CD4-positive, alpha-beta T cell treated with Interleukin-6 at 100 ng/mL for 8 hours (primary cell): ENCODE data around the gene YIF1A.
"Not testable (repeated sequence)": the region's sequence is repeated elsewhere in the genome, so short reads cannot be mapped to it uniquely, and the experiment has no call there.

Source experiments
- DNase-seq: peaks from one replicate; pipeline ENCODE4 v3.0.0-alpha.2; 2020; ENCODE audit warnings: mixed read lengths, low spot score

The YIF1A gene

DNA sequence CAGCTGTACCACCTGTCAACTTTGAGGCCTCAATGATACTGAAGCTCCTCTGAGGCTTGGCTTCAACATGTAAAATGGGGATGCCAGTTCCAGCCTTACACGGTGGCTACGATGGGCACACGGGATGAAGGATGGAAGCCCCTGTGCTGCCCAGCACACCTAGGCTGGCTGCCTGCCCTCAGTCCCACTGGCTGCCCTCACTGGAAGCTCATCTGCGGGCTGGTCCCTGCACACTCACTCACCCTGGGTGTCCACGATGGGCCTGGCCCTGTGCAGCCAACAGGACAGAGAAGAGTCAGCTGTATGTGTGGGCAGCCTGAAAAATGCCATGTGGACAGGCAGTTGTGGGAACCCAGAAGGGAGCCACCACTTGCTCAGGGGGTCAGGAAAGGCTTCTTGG is 2.2 kb downstream of the YIF1A start:
- no peak for DNase-seq

DNA sequence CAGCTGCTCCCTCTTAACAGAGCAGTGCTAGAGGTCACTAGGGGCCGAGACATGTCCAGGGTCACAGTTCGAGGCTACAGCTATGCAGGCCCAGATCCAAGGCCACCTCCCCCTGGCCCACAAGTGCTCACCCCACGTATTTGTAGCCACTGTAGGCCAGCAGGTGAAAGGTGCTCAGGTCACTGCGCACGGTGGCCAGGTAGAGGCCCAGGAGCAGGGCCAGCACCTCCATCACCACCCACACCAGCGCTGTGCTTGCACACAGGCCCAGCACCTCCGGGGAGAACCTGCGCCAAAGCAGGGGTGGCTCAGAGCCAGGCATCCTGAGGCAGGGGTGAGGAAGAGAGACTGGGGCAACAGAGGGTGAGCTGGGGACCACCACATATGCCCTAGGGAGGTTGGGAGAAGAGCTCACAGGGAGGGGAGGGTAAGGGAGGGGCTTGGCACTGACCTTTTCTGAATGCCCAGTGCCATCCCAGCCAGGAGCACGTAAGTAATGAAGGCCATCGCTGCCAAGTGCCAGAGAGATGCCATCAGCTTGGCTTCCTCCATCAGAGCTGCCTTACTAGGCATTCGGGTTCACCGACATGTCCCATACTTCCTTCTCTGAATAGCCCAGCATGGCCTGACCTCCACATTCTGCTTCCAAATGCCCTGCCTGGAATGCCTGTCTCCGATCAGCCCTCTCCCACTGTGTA is 3.5 kb downstream of the YIF1A start:
- no peak for DNase-seq

DNA sequence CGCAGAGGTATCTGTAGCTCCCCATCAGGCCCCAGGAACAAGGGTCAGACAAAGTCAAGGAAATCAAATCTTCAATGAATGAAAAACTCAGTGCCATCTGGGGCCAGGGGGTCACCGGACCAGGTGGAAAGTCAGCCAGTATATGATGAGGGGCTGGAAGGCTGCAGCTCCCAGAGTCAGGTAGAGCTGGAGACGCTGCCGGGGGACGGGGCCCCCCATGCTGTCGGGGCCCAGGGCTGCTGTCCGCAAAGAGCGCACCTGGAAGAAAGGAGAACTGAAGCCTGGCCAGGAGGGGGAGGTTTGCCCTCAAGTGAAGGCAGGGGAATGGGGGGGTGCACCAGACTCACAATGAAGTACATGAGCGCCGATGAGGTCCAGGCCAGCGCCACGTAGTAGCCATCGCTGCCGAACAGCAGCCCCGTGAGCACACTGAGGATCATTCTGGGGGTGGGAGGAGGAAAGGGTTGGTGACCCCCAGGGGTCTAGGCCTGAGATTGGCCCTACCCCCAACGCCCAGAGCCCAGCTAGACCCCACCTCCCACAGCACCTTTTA is 4.3 kb downstream of the YIF1A start:
- no peak for DNase-seq

DNA sequence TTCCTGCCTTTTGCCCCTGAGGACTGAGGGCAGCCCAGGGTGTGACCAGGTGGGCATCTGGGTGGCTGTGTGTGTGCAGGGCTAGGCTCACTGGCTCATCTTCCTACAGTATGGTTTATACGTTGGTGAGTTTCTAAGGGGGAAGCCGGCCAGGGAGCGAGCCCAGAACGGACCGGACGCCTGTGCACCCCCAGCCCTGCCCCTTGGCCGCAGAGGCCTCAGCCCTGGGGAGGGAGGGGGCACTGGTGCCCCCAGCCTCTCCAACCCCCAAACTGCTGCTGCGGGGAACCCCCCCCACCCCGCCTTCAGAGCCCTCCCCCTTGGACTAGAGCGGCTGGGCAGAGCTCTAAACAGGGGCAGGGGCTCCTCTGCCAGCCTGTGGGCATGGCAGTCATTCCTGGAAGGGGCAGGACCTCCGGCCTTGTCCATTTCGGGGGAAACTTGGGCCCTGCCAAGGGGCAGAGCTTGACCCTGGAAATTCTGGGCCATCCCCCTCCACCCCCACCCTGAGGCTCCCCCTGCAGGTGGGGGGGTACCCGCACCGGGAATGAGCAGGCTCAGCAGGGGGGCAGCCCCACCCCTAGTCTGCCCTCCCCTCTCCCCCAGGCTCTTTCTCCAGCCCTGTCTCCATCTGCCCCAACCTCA is 5.4 kb downstream of the YIF1A start:
- DNase-seq, result no peak

DNA sequence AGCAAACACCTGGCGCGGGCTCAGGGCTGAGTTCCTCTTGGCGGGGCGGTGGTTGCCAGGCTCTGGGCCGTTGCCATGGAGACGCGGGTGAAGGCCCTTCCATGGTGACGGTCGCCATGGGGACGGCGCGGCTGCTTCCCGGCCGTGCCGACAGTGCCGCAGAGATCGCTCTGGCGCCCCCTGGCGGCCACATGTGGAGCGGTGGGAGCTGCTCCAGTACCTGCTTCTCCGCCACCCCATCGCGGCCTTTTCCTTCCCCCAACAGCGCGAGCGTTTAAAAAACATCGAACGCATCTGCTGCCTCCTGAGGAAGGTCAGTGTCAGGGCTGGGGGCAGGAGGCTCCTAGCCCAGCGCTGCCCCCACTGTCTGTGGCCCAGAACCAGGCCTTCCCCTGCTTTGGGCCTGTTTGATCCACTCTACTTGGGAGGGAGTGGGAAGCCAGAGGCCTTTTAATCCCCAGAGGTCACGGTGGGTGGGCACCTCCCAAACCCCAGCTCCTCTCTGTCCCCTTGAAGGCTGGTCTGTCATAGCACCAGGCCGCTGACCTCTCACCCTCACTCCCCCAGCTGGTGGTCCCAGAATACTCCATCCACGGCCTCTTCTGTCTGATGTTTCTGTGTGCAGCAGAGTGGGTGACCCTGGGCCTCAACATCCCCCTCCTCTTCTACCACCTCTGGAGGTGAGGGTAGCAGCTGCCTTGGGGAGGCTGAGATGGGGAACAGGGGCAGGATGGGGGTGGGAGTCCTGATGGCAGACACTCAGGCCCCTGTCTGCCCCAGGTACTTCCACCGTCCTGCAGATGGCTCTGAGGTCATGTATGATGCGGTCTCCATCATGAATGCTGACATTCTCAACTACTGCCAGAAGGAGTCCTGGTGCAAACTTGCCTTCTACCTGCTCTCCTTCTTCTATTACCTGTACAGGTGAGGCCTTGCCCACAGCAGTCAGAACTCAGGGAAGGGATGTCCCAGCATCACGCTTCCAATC is 6.2 kb downstream of the YIF1A start:
- DNase-seq, result peak; percentile 99

DNA sequence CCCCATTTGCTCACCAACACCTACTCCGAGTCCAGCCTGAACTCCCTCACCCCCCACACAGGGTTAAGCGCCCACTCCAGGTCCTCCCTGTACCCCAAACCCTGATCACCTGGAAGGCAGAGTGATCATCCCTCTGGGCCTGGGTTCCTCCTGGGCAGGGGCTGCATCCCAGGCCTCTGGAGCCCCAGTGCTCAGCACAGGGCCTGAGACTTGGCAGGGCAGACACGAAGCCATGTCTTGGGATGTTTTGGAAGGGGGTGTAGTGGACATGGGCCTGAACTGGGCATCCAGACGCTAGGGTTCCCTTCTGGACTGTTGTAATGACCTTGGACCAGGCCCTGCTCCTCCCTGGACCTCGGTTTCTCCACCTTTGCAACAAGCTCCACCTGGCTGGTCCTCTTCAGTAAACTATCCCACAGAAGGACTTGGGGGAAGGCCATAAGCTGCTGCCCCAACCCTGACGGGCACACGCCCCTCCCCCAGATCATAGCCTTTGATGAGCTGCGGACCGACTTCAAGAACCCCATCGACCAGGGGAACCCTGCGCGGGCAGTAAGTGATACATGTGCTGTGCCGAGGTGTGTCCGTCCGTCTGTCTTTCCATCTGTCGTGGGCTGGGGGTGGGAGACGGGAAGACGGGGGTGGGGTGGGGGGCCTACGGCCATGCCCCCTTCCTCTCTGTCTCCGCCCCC is 7.0 kb downstream of the YIF1A start:
- DNase-seq, result no peak

DNA sequence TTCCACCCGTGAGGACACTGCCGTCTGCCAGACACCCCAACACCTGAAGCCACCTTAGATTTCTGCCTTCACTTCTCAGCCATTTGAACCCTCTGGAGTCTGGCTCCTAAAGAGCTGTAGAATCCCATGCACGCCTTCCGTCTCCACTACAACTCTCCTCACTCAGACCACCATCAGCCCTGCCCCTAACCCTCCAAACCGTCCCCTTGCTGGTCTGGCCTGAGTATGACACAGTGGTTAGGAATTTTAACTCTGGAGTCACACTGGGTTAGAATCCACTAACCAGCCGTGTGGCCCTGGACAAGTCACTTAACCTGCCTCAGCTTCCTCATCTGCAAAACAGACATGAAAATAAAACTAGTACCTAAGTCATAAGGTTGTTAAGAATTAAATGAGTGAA is 7.9 kb downstream of the YIF1A start:
- no peak for DNase-seq

DNA sequence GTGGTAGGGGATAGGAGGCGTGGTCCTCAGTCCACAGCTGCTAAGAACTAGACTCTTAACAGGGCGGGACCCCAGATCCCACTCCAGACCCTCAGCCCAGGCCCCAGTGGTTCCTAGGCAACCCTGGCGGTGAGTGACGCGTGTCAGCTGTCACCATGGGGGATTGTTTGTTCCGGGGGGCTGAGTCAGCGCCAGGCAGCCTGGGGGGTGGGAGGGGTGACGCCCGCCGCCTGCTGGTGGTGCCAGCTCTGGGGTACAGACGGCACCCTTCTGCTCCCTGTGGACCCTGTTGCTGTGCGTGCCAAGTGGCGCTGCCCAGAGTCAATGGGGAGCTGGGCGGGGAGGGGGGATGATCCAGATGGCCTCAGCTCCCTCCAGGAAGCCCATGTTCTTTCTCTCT is 8.5 kb downstream of the YIF1A start:
- DNase-seq, result no peak

DNA sequence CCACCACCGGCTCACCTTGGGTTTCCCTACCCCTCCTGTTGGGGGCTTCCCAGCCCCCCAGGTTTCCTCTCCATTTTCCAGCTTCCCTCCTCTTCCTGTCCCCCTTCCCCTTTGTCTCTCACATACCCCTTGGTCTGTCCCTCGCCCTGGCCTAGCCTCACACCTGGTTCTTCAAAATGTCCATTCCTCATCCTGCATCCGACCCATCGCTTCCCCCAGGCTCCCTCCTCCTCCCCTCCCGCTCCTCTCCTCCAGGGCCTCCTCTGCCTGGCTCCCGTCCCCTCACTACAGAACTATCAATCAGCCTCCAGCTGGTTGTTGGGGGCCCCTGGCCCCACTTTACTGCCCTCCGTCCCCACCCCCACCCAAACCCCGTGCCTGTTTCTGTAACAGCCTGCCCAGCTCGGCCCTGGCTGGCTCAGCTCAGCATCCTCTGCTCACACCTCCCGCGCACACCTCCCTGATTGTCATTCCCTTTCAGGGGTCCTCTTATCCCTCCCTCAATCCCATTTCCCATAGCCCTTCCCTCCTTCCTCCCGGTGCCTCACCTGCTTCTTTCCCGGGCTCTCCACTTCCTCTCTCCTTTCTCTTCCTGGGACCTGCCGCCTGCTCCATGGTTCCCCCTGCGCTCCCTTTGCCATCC is 9.7 kb downstream of the YIF1A start:
- no peak for DNase-seq

DNA sequence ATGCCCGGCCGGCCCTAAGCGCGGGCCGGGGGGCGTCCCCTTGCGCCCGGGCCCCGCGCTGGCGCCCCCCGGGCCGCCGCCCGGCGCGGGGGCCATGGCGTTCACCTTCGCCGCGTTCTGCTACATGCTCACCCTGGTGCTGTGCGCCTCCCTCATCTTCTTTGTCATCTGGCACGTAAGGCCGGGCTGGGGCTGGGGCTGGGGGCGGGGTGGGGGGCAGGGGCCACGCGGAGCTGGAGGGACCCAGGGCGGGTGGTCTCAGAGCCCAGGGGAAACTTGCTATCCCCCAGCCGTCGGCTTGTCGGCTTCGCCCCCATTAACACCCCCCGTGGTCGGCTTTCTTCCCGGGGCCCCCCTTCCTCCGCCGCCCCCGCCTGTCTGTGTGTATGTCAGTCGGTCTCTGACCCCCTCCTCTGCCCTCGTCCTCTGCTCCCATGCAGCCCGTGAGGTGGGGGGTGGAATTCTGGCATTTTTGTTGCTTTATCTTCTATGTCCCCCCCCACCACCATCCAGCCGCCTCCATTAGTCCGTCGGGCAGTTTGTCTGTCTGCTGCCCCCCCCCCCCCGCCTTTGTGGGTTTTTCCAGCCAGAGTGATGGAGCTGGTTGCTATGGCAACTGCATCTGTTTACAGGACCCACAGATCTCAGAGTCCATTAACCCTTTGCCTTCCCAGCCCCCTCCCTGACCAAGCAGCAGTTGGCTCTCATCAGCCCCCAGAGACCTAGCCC is 10.4 kb downstream of the YIF1A start:
- no peak for DNase-seq

DNA sequence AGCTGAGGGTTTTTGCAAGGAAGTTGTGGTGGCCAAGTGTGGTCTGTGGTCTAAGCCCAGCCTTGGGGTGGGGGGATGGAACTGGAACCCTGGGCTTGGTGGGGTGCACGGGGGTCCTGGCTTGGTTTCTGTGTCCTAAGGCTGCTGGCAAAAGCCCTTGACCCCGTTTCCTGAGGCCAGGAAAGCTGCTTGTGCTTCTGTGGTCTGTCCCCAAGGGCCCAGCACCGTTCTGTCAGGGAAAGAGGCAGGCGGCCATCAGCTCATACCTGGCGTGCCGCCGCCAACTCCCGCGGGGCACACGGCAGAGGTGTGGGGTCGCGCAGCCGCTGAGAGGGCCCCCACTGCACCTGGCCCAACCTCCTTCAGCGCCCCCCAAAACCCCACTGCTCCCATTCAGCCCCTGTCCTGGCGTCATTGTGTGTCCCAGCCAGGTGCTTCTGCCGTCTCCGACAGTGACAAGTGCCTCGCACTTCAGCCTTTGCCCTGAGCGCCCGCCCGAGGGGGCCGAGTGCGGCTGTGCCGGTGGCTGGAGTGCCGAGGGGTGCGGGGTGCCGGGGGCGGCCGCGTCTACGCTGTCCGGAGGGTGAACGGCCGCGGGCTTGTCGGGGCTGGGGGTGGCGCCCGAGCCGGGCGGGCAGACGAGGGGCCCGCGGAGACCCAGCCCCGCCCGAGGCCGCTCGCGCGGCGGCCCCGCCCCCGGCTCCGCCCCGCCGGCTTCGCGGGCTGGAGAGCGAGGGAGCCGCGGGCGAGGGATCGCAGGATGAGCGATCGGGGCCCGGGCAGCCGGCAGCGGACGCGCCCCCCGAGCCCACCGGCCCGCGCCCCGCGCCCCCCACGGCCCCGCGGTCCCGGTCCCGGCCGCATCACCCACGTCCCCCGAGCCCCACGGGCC is 11.2 kb downstream of the YIF1A start, which contains the start of gene CNIH2:
CNIH2 (plus strand) TSS at position 705 of the 892 bp plus-strand sequence. CDS start 282 bp downstream, outside the sequence.
- peak; percentile 40 for DNase-seq

DNA sequence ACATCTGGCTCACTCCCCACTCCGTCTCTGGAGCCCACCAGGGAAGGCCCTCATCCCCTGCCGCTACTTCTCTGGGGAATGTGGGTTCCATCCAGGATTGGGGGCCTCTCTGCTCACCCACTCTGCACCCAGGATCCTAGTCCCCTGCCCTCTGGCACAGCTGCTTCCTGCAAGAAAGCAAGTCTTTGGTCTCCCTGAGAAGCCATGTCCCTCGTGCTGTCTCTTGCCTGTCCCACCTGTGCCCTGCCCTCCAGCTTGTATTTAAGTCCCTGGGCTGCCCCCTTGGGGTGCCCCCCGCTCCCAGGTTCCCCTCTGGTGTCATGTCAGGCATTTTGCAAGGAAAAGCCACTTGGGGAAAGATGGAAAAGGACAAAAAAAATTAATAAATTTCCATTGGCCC is 11.9 kb downstream of the YIF1A start:
- DNase-seq, result not testable (repeated sequence)

DNA sequence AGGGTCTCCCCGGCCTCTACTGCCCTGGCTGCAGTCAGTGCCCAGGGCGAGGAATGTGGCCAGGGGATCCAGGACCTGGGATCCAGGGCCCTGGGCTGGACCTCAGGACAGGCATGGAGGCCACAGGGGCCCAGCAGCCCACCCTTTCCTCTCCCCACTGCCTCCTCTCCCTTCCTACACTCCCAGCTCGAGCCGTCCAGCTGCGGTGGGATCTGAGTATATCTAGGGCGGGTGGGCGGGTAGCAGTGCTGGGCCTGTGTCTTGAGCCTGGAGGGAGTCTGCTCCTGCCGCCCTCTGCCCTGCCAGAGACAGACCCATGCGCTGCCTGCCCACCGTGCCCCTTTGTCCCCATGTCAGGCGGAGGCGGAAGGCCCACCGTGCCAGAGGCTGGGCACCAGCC is 12.3 kb downstream of the YIF1A start:
- DNase-seq, result not testable (repeated sequence)

DNA sequence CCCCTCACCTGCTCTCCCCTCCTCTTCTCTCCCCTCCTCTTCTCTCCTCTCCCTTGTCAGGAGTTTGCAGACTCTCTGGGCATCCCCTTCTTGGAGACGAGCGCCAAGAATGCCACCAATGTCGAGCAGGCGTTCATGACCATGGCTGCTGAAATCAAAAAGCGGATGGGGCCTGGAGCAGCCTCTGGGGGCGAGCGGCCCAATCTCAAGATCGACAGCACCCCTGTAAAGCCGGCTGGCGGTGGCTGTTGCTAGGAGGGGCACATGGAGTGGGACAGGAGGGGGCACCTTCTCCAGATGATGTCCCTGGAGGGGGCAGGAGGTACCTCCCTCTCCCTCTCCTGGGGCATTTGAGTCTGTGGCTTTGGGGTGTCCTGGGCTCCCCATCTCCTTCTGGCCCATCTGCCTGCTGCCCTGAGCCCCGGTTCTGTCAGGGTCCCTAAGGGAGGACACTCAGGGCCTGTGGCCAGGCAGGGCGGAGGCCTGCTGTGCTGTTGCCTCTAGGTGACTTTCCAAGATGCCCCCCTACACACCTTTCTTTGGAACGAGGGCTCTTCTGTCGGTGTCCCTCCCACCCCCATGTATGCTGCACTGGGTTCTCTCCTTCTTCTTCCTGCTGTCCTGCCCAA is 12.8 kb downstream of the YIF1A start:
- no peak for DNase-seq

DNA sequence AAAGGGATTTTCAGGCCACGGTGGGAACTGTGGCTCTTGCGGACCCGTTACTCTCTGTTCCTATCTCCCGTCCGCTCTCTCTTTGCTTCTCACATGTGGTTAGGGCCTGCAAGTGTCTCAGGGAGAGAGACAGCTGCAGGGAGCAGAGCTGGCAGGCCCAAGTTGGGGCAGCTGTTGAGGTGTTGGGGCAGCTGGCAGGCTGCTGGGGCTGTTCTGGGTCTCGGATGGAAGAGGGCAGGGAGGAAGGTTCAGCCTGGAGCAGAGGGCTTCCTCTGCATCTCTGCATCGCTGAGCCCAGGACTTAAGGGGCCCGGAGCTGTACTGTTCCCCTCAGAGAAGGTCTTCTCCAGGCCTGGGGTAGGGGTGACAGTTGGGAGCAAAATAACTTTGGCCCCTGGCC is 13.5 kb downstream of the YIF1A start:
- DNase-seq, result no peak

DNA sequence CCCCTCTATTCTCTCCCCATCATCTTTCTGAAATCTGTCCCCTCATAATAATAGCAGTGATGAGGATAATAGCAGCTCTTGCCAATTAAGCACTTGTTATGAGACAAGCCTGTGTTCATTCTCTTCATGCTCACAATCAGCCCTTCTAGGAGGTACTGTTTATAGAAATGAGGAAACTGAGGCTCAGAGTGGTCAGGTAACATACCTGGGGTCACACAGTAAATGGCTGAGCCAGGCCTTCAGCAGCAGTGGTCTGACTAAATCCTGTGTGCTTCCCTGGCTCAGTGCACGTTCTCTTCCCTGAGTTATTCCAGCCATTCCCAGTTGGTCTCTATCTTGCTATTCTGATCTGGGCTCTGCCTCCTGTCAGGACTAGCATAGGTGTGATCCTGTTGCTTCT is 14.7 kb downstream of the YIF1A start:
- DNase-seq, result no peak

DNA sequence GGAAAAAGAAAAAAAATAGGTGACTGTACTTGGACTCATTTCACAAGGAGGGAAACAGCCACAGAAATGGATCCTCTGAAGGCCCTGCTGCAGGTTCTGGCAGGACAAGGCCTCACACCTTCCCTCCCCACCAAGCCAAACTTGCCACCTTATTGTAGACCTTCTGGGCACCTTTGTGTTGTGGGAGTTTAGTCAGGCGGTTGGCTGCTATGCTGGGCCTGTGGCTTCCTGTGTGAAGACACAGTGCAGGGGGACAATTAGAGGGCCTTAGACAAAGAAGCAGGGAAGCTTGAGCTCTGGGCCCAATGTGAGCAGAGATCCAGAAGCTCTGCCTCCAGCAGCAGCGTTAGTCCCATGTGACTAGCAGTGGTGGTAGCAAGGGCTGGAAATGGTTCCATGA is 16.3 kb downstream of the YIF1A start:
- DNase-seq, result no peak

DNA sequence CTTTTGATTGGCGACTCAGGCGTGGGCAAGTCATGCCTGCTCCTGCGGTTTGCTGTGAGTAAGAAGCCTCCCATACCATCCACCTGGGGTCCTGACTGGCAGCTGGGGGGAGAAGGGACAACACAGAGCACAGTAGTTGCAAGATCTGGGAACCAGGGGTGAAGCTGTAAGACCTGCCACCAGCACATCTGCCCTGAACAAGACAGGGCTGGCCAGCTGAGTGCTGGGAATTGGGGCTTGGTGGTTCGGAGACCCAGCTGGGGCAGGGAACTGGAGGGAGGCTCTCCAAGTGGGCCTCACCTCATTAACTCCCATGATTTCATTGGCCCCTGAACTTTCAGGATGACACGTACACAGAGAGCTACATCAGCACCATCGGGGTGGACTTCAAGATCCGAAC is 17.1 kb downstream of the YIF1A start:
- no peak for DNase-seq
